HepG2 (cell line): ENCODE data around the gene MISP3. TPM values are rescaled to one million over a fixed set of nuclear protein-coding genes. Genes with fewer than 3 reads are reported as not detected.

Source experiments
- AHR ChIP-seq: IDR thresholded peaks from 2 replicates; pipeline ENCODE4 v1.6.1; 2018; ENCODE audit warnings: missing genetic modification reagents, missing compliant biosample characterization
- GLI4 ChIP-seq: sonication (generic); formaldehyde crosslinking; IDR thresholded peaks from 2 replicates; pipeline ENCODE4 v1.5.1; 2020; ENCODE audit warnings: missing genetic modification reagents, mild to moderate bottlenecking, moderate library complexity, borderline replicate concordance
- HBP1 ChIP-seq: IDR thresholded peaks from 2 replicates; pipeline ENCODE4 v1.6.1; 2016; ENCODE audit warnings: low read depth, control low read depth
- KLF15 ChIP-seq: sonication (generic); formaldehyde crosslinking; IDR thresholded peaks from 2 replicates; pipeline ENCODE4 v1.8.1; 2023; ENCODE audit warnings: borderline replicate concordance, mild to moderate bottlenecking, inconsistent platforms, missing genetic modification reagents, mixed read lengths
- NR1H2 ChIP-seq: sonication (generic); formaldehyde crosslinking; IDR thresholded peaks from 2 replicates; pipeline ENCODE4 v1.8.1; 2022; ENCODE audit warnings: low read depth, missing genetic modification reagents, borderline replicate concordance
- PITX1 ChIP-seq: sonication (generic); formaldehyde crosslinking; IDR thresholded peaks from 2 replicates; pipeline ENCODE4 v1.5.1; 2020; ENCODE audit warnings: mild to moderate bottlenecking, missing genetic modification reagents
- STAT6 ChIP-seq: sonication (generic); formaldehyde crosslinking; IDR thresholded peaks from 2 replicates; pipeline ENCODE4 v1.4.0; 2020; ENCODE audit warnings: missing genetic modification reagents, mild to moderate bottlenecking, borderline replicate concordance
- TAF1 ChIP-seq: sonication (generic); formaldehyde crosslinking; IDR thresholded peaks from 2 replicates; pipeline ENCODE4 v1.4.0; 2020; ENCODE audit warnings: missing genetic modification reagents
- ZBTB7B ChIP-seq: sonication (generic); formaldehyde crosslinking; IDR thresholded peaks from 2 replicates; pipeline ENCODE4 v1.4.0; 2020; ENCODE audit warnings: missing genetic modification reagents
- ZNF17 ChIP-seq: sonication (generic); formaldehyde crosslinking; IDR thresholded peaks from 2 replicates; pipeline ENCODE4 v1.5.0; 2020; ENCODE audit warnings: mild to moderate bottlenecking, missing genetic modification reagents
- ZNF274 ChIP-seq: sonication (generic); formaldehyde crosslinking; IDR thresholded peaks from 2 replicates; pipeline ENCODE4 v1.5.1; 2020; ENCODE audit warnings: mild to moderate bottlenecking, missing genetic modification reagents
- ZNF501 ChIP-seq: sonication (generic); formaldehyde crosslinking; IDR thresholded peaks from 2 replicates; pipeline ENCODE4 v1.5.1; 2020; ENCODE audit warnings: mild to moderate bottlenecking, moderate library complexity, missing genetic modification reagents
- ZNF552 ChIP-seq: sonication (generic); formaldehyde crosslinking; IDR thresholded peaks from 2 replicates; pipeline ENCODE4 v1.9.0; 2022; ENCODE audit warnings: missing genetic modification reagents, mild to moderate bottlenecking, borderline replicate concordance
- ZNF597 ChIP-seq: sonication (generic); formaldehyde crosslinking; IDR thresholded peaks from 2 replicates; pipeline ENCODE4 v1.5.0; 2020; ENCODE audit warnings: missing genetic modification reagents
- ZNF629 ChIP-seq: sonication (generic); formaldehyde crosslinking; conservative IDR thresholded peaks from 2 replicates; pipeline ENCODE4 v1.5.0; 2020; ENCODE audit warnings: missing genetic modification reagents
- ZNF800 ChIP-seq: sonication (generic); formaldehyde crosslinking; IDR thresholded peaks from 2 replicates; pipeline ENCODE4 v1.4.0; 2020; ENCODE audit warnings: missing genetic modification reagents
- ZNF83 ChIP-seq: sonication (generic); formaldehyde crosslinking; IDR thresholded peaks from 2 replicates; pipeline ENCODE4 v1.4.0; 2020; ENCODE audit warnings: missing genetic modification reagents, mild to moderate bottlenecking, borderline replicate concordance
- ZSCAN20 ChIP-seq: sonication (generic); formaldehyde crosslinking; IDR thresholded peaks from 2 replicates; pipeline ENCODE4 v1.4.0; 2020; ENCODE audit warnings: missing genetic modification reagents, mild to moderate bottlenecking, borderline replicate concordance
- ZUFSP ChIP-seq: sonication (generic); formaldehyde crosslinking; IDR thresholded peaks from 2 replicates; pipeline ENCODE4 v1.9.0; 2021; ENCODE audit warnings: missing genetic modification reagents, mild to moderate bottlenecking, borderline replicate concordance
- polyA plus RNA-seq, 8 experiments: library from polyadenylated mRNA; depleted of rRNA in 3 of 8; stranded (reverse) in 7 of 8; unstranded in 1 of 8; fragments of >200 nt; fragmentation: Illumina TruSeq in 4 of 8; extraction: Trizol in 4 of 8; gene quantifications; 2 replicates each; pipeline versions ENCODE4 v1.2.1 to v1.2.3, GENCODE V29; 2011 to 2016; ENCODE audit warnings: low read depth in 4 of 8, missing spikeins in 1 of 8, mixed read lengths in 1 of 8; ENCODE audit not compliant: insufficient read depth in 1 of 8
- total RNA-seq, 5 experiments: library from RNA; depleted of rRNA; stranded (reverse); fragments of >200 nt; fragmentation: Illumina TruSeq; extraction: Trizol; gene quantifications; 2 replicates each; pipeline ENCODE4 v1.2.3, GENCODE V29; 2016; ENCODE audit warnings: low read depth in 1 of 5

The MISP3 gene
- total and polyA plus RNA-seq, 2 of the 13 experiments (the other 11 are each of a cell fraction or from before 2014, with no cell fraction given): 2.5 to 5.4 TPM

- TF ChIP-seq ZNF597 (CRISPR knock-in tag): no peak
- TF ChIP-seq KLF15 (CRISPR knock-in tag): no peak
- 0 out of 2 replicates have a peak, but pooled peaks have one; percentile 44 for TF ChIP-seq ZNF552 (CRISPR knock-in tag)
- TF ChIP-seq STAT6: no peak
- TF ChIP-seq ZNF629 (CRISPR knock-in tag): no peak
- TF ChIP-seq TAF1 (CRISPR knock-in tag): peak; percentile 8; the same call in 1 of the 2 replicates
- TF ChIP-seq ZNF800 (CRISPR knock-in tag): peak; percentile 54; the same call in 1 of the 2 replicates
- TF ChIP-seq ZNF83 (CRISPR knock-in tag): no peak
- TF ChIP-seq ZSCAN20: no peak
- TF ChIP-seq AHR (CRISPR knock-in tag): peak; percentile 18; the same call in 1 of the 2 replicates
- no peak for TF ChIP-seq ZNF17 (CRISPR knock-in tag)
- TF ChIP-seq ZNF274: 0 out of 2 replicates have a peak, but pooled peaks have one; percentile 52
- TF ChIP-seq PITX1 (CRISPR knock-in tag): no peak
- TF ChIP-seq ZBTB7B (CRISPR knock-in tag): peak; percentile 62; the same call in 1 of the 2 replicates
- TF ChIP-seq ZNF501 (CRISPR knock-in tag): no peak
- TF ChIP-seq NR1H2: no peak
- no peak for TF ChIP-seq ZUFSP (CRISPR knock-in tag)
- TF ChIP-seq GLI4 (CRISPR knock-in tag): peak; percentile 76; the same call in 1 of the 2 replicates
- no peak for TF ChIP-seq HBP1 (CRISPR knock-in tag)
Measured at GRCh38 chr19:14073925-14074838, 1.6 kb downstream of the MISP3 start (continued).
